Lower leg skin (tissue), 3 donors: ENCODE measurements around the gene SSH2.

Experiments
- POLR2A ChIP-seq, 2 donors: fragments of 450-650 bp; IDR thresholded peaks; one replicate each; pipeline ENCODE4 v1.6.1; 2016 to 2017; ENCODE audit warnings: antibody characterized with exemption in 2 of 2, mild to moderate bottlenecking in 1 of 2, moderate library complexity in 1 of 2
- TF ChIP-seq, protein P1 (sequence below), 3 donors: fragments of 450-650 bp; IDR thresholded peaks; one replicate each; pipeline ENCODE4 v1.5.1; 2016; ENCODE audit warnings: antibody characterized with exemption in 3 of 3, mild to moderate bottlenecking in 3 of 3, moderate library complexity in 2 of 3

- TF ChIP-seq, protein P1, sequence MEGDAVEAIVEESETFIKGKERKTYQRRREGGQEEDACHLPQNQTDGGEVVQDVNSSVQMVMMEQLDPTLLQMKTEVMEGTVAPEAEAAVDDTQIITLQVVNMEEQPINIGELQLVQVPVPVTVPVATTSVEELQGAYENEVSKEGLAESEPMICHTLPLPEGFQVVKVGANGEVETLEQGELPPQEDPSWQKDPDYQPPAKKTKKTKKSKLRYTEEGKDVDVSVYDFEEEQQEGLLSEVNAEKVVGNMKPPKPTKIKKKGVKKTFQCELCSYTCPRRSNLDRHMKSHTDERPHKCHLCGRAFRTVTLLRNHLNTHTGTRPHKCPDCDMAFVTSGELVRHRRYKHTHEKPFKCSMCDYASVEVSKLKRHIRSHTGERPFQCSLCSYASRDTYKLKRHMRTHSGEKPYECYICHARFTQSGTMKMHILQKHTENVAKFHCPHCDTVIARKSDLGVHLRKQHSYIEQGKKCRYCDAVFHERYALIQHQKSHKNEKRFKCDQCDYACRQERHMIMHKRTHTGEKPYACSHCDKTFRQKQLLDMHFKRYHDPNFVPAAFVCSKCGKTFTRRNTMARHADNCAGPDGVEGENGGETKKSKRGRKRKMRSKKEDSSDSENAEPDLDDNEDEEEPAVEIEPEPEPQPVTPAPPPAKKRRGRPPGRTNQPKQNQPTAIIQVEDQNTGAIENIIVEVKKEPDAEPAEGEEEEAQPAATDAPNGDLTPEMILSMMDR (IDR thresholded peaks at IDR 0.05): no peak
- TF ChIP-seq POLR2A (IDR thresholded peaks at IDR 0.05): no peak
These were observed 231.2 kb downstream of the SSH2 start for GRCh38 chr17:29698837-29699236.
